ENCODE data around the gene CD180. TPM values are rescaled to one million over a fixed set of nuclear protein-coding genes. Genes with fewer than 3 reads are reported as not detected.

Gene CD180
- total RNA-seq, 3 donors from 2014 or later, result 0.98 to 4.6 (median 2.8) TPM

DNA sequence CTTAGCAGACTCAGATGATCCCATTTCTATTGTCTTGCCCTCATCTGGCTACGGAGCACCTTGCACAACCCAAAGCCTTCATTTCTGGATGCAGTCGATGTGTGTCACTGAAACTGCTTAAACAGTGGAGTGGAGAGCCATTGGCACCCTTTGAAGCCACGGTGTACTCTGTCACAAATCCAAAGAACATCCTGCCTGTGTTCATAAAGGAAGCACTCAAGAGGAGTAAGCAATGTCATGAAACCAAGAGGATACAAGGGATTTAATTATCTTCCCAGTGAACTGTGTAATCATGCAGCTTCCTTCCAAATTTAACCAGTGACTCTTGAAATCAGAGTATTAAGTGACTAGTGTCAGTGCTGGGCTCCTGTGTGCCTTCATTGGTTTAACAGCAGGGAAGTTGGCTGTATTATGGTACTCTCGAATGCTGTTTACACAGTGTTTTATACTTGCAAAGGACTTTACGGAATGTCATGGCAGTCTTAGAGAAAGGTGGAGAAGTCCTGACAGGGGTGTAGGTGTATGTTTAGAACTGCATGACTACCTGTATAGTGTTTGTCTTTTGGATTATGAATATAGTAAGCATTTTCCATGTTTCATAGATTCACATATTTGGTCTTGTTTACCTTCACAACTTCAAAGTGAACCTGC is 41.9 kb downstream of the CD180 start:
- H3K27ac ChIP-seq, result peak overlapping the region; percentile 41 to 56
- no peaks in the 10 kb centered on the region for H3K4me1 ChIP-seq
- TF ChIP-seq, protein P1, sequence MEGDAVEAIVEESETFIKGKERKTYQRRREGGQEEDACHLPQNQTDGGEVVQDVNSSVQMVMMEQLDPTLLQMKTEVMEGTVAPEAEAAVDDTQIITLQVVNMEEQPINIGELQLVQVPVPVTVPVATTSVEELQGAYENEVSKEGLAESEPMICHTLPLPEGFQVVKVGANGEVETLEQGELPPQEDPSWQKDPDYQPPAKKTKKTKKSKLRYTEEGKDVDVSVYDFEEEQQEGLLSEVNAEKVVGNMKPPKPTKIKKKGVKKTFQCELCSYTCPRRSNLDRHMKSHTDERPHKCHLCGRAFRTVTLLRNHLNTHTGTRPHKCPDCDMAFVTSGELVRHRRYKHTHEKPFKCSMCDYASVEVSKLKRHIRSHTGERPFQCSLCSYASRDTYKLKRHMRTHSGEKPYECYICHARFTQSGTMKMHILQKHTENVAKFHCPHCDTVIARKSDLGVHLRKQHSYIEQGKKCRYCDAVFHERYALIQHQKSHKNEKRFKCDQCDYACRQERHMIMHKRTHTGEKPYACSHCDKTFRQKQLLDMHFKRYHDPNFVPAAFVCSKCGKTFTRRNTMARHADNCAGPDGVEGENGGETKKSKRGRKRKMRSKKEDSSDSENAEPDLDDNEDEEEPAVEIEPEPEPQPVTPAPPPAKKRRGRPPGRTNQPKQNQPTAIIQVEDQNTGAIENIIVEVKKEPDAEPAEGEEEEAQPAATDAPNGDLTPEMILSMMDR (IDR thresholded peaks at IDR 0.05), result no peak
- TF ChIP-seq POLR2AphosphoS5 (IDR thresholded peaks at IDR 0.05) (no peak), POLR2A (IDR thresholded peaks at IDR 0.05) (no peak)
- no peaks in the 10 kb centered on the region for H3K36me3 ChIP-seq
- no peaks in the 10 kb centered on the region for H3K27me3 ChIP-seq
- intact Hi-C loops (cut with DNase I; ENCODE audit: low total_unique reads), result no loop called here
- H3K4me3 ChIP-seq, result no peak overlapping the region
- DNase-seq (ENCODE audit: low spot score in 2 of 2), result peak in 1 of 2 donors; percentile 80
- H3K9me3 ChIP-seq, result no peaks in the 10 kb centered on the region

DNA sequence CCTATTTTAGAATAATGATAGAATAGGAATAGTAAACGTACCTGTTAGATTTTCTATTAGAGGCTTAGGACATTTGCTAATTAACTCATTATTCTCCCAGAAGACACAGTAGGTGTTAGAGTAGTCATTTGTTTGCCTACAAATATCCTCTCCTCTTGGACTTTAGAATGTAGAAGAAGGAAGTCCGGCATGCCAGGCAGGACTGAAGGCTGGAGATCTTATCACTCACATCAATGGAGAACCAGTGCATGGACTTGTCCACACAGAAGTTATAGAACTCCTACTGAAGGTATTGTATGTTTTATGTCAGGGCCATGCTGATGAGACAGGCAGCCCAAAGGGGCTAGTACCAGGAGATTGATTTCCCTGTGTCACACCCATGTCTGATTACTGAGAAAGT is 43.3 kb downstream of the CD180 start:
- Histone ChIP-seq H3K4me3 (no peak overlapping the region), H3K27me3 (no peaks in the 10 kb centered on the region), H3K9me3 (no peaks in the 10 kb centered on the region), H3K36me3 (no peaks in the 10 kb centered on the region), H3K4me1 (no peaks in the 10 kb centered on the region), H3K27ac (peak overlapping the region in 1 of 2 donors; percentile 28)
- intact Hi-C loops (cut with DNase I; ENCODE audit: low total_unique reads), result no loop called here
- no peak for TF ChIP-seq POLR2AphosphoS5 (IDR thresholded peaks at IDR 0.05)
- no peak for TF ChIP-seq POLR2A (IDR thresholded peaks at IDR 0.05)
- no peak for DNase-seq (ENCODE audit: low spot score in 2 of 2)

DNA sequence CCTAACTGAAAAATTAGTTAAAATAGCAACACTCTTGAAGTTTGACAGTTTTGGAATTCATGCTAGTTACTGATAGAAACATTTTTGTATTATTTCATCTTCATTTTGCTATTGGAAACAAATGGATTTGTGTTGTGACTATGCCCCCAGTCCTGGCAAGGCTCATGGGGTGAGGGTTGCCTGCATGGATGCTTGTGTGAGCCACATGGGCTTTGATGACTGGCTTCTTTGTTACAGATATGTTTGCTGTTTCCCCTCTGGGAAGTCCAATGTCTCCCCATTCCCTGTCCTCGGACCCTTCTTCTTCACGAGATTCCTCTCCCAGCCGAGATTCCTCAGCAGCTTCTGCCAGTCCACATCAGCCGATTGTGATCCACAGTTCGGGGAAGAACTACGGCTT is 44.2 kb downstream of the CD180 start:
- H3K4me1 ChIP-seq, result no peaks in the 10 kb centered on the region
- TF ChIP-seq POLR2AphosphoS5 (IDR thresholded peaks at IDR 0.05) (no peak), POLR2A (IDR thresholded peaks at IDR 0.05) (no peak)
- TF ChIP-seq, protein P1 (IDR thresholded peaks at IDR 0.05), result no peak
- H3K4me3 ChIP-seq, result no peak overlapping the region
- H3K27me3 ChIP-seq, result no peaks in the 10 kb centered on the region
- no peaks in the 10 kb centered on the region for H3K9me3 ChIP-seq
- DNase-seq (ENCODE audit: low spot score in 2 of 2), result no peak
- H3K36me3 ChIP-seq, result no peaks in the 10 kb centered on the region
- H3K27ac ChIP-seq, result no peak overlapping the region
- intact Hi-C loops (cut with DNase I; ENCODE audit: low total_unique reads), result no loop called here

DNA sequence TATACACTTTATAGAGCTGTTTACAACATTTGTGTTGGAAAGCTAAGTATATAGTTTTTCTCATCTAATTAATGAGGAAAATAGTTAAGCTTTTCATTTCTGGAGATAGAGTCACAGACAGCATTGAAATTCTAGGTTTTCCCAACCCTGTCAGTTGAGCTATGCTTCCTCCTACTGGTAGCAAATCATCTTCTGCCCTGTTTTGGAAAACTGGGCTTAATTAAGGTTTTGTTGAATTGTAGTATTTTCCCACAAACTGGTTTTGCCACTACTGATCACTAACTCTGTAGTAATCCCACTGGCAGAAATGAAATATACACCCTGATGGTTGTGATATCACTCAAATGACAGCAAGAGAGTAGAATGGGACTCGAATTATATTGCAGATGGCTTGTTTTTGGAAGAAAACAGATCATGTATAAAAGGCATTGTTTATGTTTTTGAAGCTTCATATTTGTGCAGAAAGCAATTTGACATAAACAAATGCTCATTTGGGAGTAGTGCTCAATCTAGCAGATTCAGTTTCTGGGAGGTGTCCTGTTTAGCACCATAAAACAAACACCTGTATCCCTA is 46.6 kb downstream of the CD180 start:
- Histone ChIP-seq H3K27ac (no peak overlapping the region), H3K27me3 (no peaks in the 10 kb centered on the region), H3K4me3 (peak overlapping the region in 1 of 3 donors; percentile 16), H3K9me3 (no peaks in the 10 kb centered on the region), H3K4me1 (no peaks in the 10 kb centered on the region), H3K36me3 (no peaks in the 10 kb centered on the region)
- no peak for DNase-seq (ENCODE audit: low spot score in 2 of 2)
- intact Hi-C loops (cut with DNase I; ENCODE audit: low total_unique reads), result no loop called here
- no peak for TF ChIP-seq POLR2AphosphoS5 (IDR thresholded peaks at IDR 0.05)
- TF ChIP-seq, protein P1 (IDR thresholded peaks at IDR 0.05), result peak in 1 of 3 donors; percentile 39
- TF ChIP-seq POLR2A (IDR thresholded peaks at IDR 0.05), result no peak

DNA sequence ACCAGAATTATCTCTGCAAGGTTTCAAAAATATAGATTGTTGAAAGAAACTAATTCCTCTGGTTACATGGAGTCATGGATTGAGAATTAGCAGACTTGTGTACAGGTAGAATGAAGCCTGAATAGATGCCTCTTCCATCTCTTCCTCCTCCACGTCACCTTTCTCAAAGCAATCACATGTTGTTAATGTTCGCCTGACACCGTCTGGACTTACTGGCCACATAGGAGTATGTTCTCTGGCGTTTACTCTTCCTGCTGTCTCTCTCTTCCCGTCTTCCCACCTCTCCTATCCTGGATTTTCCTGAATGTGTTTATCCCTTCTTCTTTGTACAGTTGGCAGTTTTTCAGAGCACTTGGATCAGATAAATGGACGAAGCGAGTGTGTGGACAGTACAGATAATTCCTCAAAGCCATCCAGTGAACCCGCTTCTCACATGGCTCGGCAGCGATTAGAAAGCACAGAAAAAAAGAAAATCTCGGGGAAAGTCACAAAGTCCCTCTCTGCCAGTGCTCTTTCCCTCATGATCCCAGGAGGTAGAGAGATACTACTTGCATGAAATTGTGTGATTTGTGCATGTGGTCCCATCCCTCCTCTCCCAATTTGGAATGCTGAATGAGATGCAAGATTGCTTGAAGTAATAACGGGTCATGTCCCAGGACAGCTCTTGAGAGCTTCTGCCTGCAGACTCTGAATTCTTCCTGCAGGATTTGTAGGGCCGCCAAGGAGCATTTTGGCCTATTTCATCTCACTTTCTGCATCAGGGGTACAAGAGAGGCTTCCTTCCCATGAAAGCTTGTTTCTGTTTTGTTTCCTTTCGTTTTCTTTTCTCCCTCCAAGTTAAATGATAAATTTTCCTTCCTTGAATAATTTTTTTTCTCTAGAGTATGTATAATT is 47.3 kb downstream of the CD180 start:
- TF ChIP-seq POLR2AphosphoS5 (IDR thresholded peaks at IDR 0.05) (no peak), POLR2A (IDR thresholded peaks at IDR 0.05) (no peak)
- TF ChIP-seq, protein P1 (IDR thresholded peaks at IDR 0.05), result no peak
- Histone ChIP-seq H3K36me3 (no peaks in the 10 kb centered on the region), H3K4me1 (no peaks in the 10 kb centered on the region), H3K9me3 (no peaks in the 10 kb centered on the region), H3K4me3 (peak overlapping the region; percentile 16 to 48 (median 17)), H3K27ac (peak overlapping the region; percentile 43 to 71), H3K27me3 (no peaks in the 10 kb centered on the region)
- DNase-seq (ENCODE audit: low spot score in 2 of 2), result no peak
- intact Hi-C loops (cut with DNase I; ENCODE audit: low total_unique reads), result no loop called here

Data from breast epithelium (tissue), 4 donors.